Sigmoid colon (tissue), 7 donors: ENCODE measurements around the gene TSPAN9. TPM values are rescaled to one million over a fixed set of nuclear protein-coding genes. Genes with fewer than 3 reads are reported as not detected.

Experiments
- DNase-seq: peaks from one replicate; pipeline ENCODE4 v3.0.0-alpha.2; 2019
- H3K27ac ChIP-seq, 4 donors: fragments of 200-600 bp; sonication (generic); one replicate each; pipeline ENCODE4 v1.5.1; 2016 to 2019; ENCODE audit warnings: mild to moderate bottlenecking in 1 of 4
- H3K27me3 ChIP-seq, 3 donors: fragments of 200-600 bp; sonication (generic); one replicate each; pipeline ENCODE4 v1.5.1; 2019; ENCODE audit warnings: mild to moderate bottlenecking in 1 of 3
- H3K36me3 ChIP-seq, 4 donors: fragments of 200-600 bp; sonication (generic); one replicate each; pipeline ENCODE4 v1.5.1; 2016 to 2019
- H3K4me1 ChIP-seq, 4 donors: fragments of 200-600 bp; sonication (generic); one replicate each; pipeline ENCODE4 v1.5.1; 2017 to 2019
- H3K4me3 ChIP-seq, 4 donors: fragments of 200-600 bp; sonication (generic); one replicate each; pipeline ENCODE4 v1.5.1; 2017 to 2019; ENCODE audit warnings: mild to moderate bottlenecking in 2 of 4, moderate library complexity in 1 of 4
- H3K9me3 ChIP-seq, 4 donors: fragments of 200-600 bp in 3 of 4; sonication (generic) in 3 of 4; one replicate each; pipeline versions ENCODE4 v1.5.1 to v1.6.1; 2013 to 2019
- CTCF ChIP-seq, 4 experiments: fragments of 450-650 bp in 3 of 4; fragments of 200-600 bp in 1 of 4; IDR thresholded peaks; one replicate each; pipeline ENCODE4 v1.5.1; 2016 to 2019; ENCODE audit warnings: antibody characterized with exemption in 4 of 4, mild to moderate bottlenecking in 3 of 4, moderate library complexity in 2 of 4
- EP300 ChIP-seq, 4 donors: sonication (generic); formaldehyde crosslinking; IDR thresholded peaks; one replicate each; pipeline ENCODE4 v1.6.1; 2017; ENCODE audit warnings: antibody characterized with exemption in 4 of 4
- POLR2A ChIP-seq, 2 donors: fragments of 450-650 bp; IDR thresholded peaks; one replicate each; pipeline ENCODE4 v1.6.1; 2016; ENCODE audit warnings: antibody characterized with exemption in 2 of 2, mild to moderate bottlenecking in 2 of 2, moderate library complexity in 2 of 2
- POLR2AphosphoS5 ChIP-seq, 4 donors: sonication (generic); formaldehyde crosslinking; IDR thresholded peaks; one replicate each; pipeline ENCODE4 v1.6.1; 2017; ENCODE audit warnings: antibody characterized with exemption in 4 of 4
- WGBS, 2 donors: extraction: QIAGEN DNeasy Blood & Tissue Kit; methylation state at CpG; one replicate each; pipeline ENCODE4 v1.1.7; 2013; 5-methylcytosine and 5-hydroxymethylcytosine counted together
- intact Hi-C: fragments of 100-400 bp; cut with DNase I; formaldehyde crosslinking; loops from one replicate; pipeline ENCODE4 v1.15.1; 2023
- polyA plus RNA-seq, 3 donors: library from polyadenylated mRNA; stranded (reverse); fragments of 200-250 nt; gene quantifications; one replicate each; pipeline ENCODE4 v1.2.3, GENCODE V29; 2013
- total RNA-seq, 4 donors: library from RNA; depleted of rRNA; stranded (reverse); fragments of >200 nt; gene quantifications; one replicate each; pipeline ENCODE4 v1.1.0, GENCODE V29; 2016
- donor health status: healthy with polysubstance abuse.
- donor health status: Bipolar disorder and iron deficiency.
- donor health status: healthy.

Gene TSPAN9
- total and polyA plus RNA-seq, 7 donors = 0.92 to 28.0 (median 18.2) TPM

GRCh38 chr12:3119756-3120601, 42.8 kb downstream of the TSPAN9 start:
- intact Hi-C loops = no loop called here
- peaks cover 0 to 4% (median 0%) of the 10 kb centered on the region in 4 donors for H3K9me3 ChIP-seq
- no peak overlapping the region for H3K4me3 ChIP-seq
- peaks cover 0 to 20% (median 15%) of the 10 kb centered on the region in 4 donors for H3K4me1 ChIP-seq
- no peaks in the 10 kb centered on the region for H3K27me3 ChIP-seq
- peak overlapping the region; percentile 4 to 60 (median 38) for H3K27ac ChIP-seq
- no peaks in the 10 kb centered on the region for H3K36me3 ChIP-seq
- TF ChIP-seq CTCF (IDR thresholded peaks at IDR 0.05) = no peak
- no peak for TF ChIP-seq EP300 (IDR thresholded peaks at IDR 0.05)
- no peak for TF ChIP-seq POLR2A (IDR thresholded peaks at IDR 0.05)
- TF ChIP-seq POLR2AphosphoS5 (IDR thresholded peaks at IDR 0.05) = no peak
- no peak for DNase-seq
- WGBS, 2 donors = 69 to 75% methylated on average over 17 of the region's 17 CpGs

DNA sequence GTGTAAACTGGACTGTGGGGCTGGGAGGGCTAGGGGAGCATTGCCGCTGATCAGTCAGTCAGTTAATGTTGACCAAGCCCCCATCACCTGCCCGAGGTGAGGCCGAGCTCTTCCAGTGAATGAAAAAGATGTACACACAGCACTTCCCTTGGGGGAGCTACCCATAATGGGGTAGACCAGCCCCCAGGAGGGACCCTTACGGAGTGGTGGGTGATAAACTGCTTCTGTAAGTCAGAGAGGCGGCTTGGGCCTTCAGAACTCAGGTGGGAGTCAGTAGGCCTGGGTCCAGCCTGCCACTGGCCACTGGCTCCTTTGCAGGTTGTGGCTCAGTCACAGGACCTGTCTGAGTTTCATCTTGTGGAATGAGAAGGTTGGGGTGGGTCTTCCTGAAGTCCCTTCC, 43.5 kb downstream of the TSPAN9 start:
- no peaks in the 10 kb centered on the region for H3K36me3 ChIP-seq
- H3K27me3 ChIP-seq = no peaks in the 10 kb centered on the region
- TF ChIP-seq CTCF (IDR thresholded peaks at IDR 0.05) = no peak
- no peak for TF ChIP-seq EP300 (IDR thresholded peaks at IDR 0.05)
- TF ChIP-seq POLR2A (IDR thresholded peaks at IDR 0.05) = no peak
- no peak for TF ChIP-seq POLR2AphosphoS5 (IDR thresholded peaks at IDR 0.05)
- WGBS, 2 donors = 91 to 93% methylated on average over 5 of the region's 5 CpGs
- H3K27ac ChIP-seq = peak overlapping the region; percentile 4 to 60 (median 38)
- DNase-seq = no peak
- no peak overlapping the region for H3K4me3 ChIP-seq
- peaks cover 0 to 6% (median 0%) of the 10 kb centered on the region in 4 donors for H3K9me3 ChIP-seq
- intact Hi-C loops = no loop called here
- peaks cover 0 to 20% (median 15%) of the 10 kb centered on the region in 4 donors for H3K4me1 ChIP-seq

DNA sequence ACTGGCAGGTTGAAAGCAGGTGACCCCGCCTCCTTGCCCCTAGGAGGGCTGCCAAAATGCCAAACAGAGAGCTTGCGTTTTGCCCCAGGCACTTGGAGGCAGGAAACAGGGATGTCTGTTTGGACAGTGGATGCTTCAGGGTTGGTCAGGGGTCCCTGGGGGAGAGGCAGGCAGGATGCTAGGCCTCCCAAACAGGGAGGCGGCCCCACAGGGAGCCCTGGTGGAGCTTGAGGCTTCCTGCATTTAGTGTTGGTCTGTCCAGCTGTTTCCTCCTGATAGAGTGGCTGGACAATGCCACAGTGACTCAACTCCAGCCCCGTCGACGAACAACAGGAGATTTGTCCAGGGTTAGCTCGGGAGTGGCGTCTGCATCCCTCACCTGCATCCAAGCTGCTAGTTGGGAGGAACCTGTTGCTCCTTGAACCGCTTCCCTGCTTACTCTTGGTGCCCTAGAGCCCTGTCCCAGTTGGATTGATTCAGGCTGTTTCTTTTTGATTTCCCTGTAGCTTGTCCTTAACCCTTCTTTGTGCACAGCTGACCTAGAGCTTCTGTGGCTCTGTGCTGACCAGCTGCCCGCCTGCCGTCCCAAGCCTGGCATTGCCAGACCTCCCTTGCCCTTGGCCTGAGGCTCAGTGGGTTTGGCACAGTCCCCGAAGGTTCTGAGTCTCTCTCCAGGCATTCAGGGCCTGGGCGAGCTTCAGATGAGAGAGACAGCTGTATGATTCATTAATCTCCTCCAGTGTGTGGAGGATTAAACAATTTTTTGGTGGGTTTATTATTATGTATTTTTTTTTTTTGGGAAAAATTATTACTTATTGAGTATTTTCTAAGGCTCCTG, 45.9 kb downstream of the TSPAN9 start:
- Histone ChIP-seq H3K9me3 (peaks cover 0 to 6% (median 0%) of the 10 kb centered on the region in 4 donors), H3K4me1 (peaks cover 0 to 20% (median 15%) of the 10 kb centered on the region in 4 donors), H3K27ac (peak overlapping the region; percentile 14 to 40 (median 30)), H3K27me3 (no peaks in the 10 kb centered on the region), H3K4me3 (no peak overlapping the region), H3K36me3 (no peaks in the 10 kb centered on the region)
- WGBS, 2 donors = 54 to 75% methylated on average over 13 of the region's 13 CpGs
- DNase-seq = no peak
- intact Hi-C loops = no loop called here
- TF ChIP-seq EP300 (IDR thresholded peaks at IDR 0.05) = no peak
- no peak for TF ChIP-seq POLR2A (IDR thresholded peaks at IDR 0.05)
- TF ChIP-seq POLR2AphosphoS5 (IDR thresholded peaks at IDR 0.05) = peak in 3 of 4 donors; percentile 30 to 63 (median 31)
- peak in 1 of 4 experiments; percentile 10 for TF ChIP-seq CTCF (IDR thresholded peaks at IDR 0.05)

- no peak for TF ChIP-seq EP300 (IDR thresholded peaks at IDR 0.05)
- Histone ChIP-seq H3K4me3 (no peak overlapping the region), H3K27me3 (no peaks in the 10 kb centered on the region), H3K4me1 (peaks cover 0 to 20% (median 15%) of the 10 kb centered on the region in 4 donors), H3K9me3 (peaks cover 0 to 6% (median 0%) of the 10 kb centered on the region in 4 donors), H3K36me3 (no peaks in the 10 kb centered on the region), H3K27ac (peak overlapping the region in 1 of 4 donors; percentile 40)
- intact Hi-C loops = no loop called here
- 68 to 75% methylated on average over 4 of the region's 4 CpGs for WGBS, 2 donors
- DNase-seq = no peak
These were observed 46.5 kb downstream of the TSPAN9 start for GRCh38 chr12:3123729-3124128.

DNA sequence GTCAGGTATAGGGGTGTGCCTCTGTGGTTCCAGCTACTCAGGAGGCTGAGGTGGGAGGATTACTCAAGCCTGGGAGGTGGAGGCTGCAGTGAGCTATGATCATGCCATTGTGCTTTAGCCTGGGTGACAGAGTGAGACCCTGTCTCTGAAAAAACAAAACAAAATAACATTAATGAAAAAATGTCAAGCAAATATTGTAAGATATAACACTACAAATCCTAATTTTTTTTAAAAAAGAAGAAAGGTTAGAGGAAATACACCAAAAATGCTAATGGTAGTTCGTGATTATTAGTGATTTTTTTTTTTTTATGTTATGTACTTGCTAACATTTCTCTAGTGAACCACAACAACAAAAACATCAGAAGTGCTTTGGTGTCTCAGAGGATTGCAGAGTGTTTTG, 47.7 kb downstream of the TSPAN9 start:
- no peak for DNase-seq
- peaks cover 0 to 6% (median 0%) of the 10 kb centered on the region in 4 donors for H3K9me3 ChIP-seq
- WGBS, 2 donors = 89 to 95% methylated on average over 1 of the region's 1 CpG
- TF ChIP-seq EP300 (IDR thresholded peaks at IDR 0.05) (no peak), CTCF (IDR thresholded peaks at IDR 0.05) (no peak), POLR2A (IDR thresholded peaks at IDR 0.05) (no peak), POLR2AphosphoS5 (IDR thresholded peaks at IDR 0.05) (no peak)
- no peak overlapping the region for H3K27ac ChIP-seq
- peaks cover 0 to 11% (median 7%) of the 10 kb centered on the region in 4 donors for H3K4me1 ChIP-seq
- no peak overlapping the region for H3K4me3 ChIP-seq
- no peaks in the 10 kb centered on the region for H3K27me3 ChIP-seq
- no peaks in the 10 kb centered on the region for H3K36me3 ChIP-seq
- intact Hi-C loops = no loop called here
